Keratinocyte (primary cell): ENCODE measurements around the gene ZNF723. TPM values are rescaled to one million over a fixed set of nuclear protein-coding genes. Genes with fewer than 3 reads are reported as not detected.

Experiments used
- DNase-seq: peaks from one replicate; pipeline ENCODE4 v3.0.0-alpha.2; 2011; ENCODE audit warnings: low read depth, missing footprints, low spot score
- FAIRE-seq: peaks from 2 replicates; lab custom pipeline; 2011; peaks lifted over from hg19 to GRCh38; lab: Jason Lieb, UNC
- H2AFZ ChIP-seq: 2 replicates; pipeline ENCODE4 v1.6.0; 2012; ENCODE audit warnings: low read length, control low read depth, inconsistent platforms; ENCODE audit not compliant: control insufficient read depth
- H3K27ac ChIP-seq: 2 replicates; pipeline ENCODE4 v1.5.1; 2011; ENCODE audit warnings: low read length; ENCODE audit not compliant: control insufficient read depth, insufficient read depth
- H3K27me3 ChIP-seq: 3 replicates; pipeline ENCODE4 v1.6.0; 2011; ENCODE audit warnings: low read length; ENCODE audit not compliant: control insufficient read depth, insufficient read depth; ENCODE audit errors: extremely low read depth
- H3K36me3 ChIP-seq, 2 experiments: 2 replicates in 1 of 2; 3 replicates in 1 of 2; pipeline ENCODE4 v1.5.1; 2011; ENCODE audit warnings: low read length in 2 of 2, mild to moderate bottlenecking in 1 of 2; ENCODE audit not compliant: control insufficient read depth in 2 of 2, insufficient read depth in 2 of 2; ENCODE audit errors: extremely low read depth in 1 of 2
- H3K4me1 ChIP-seq: 3 replicates; pipeline ENCODE4 v1.5.1; 2011; ENCODE audit warnings: low read length; ENCODE audit not compliant: control insufficient read depth, insufficient read depth; ENCODE audit errors: extremely low read depth
- H3K4me2 ChIP-seq: 3 replicates; pipeline ENCODE4 v1.6.0; 2011; ENCODE audit warnings: low read depth, low read length; ENCODE audit not compliant: control insufficient read depth, insufficient read depth; ENCODE audit errors: extremely low read depth
- H3K4me3 ChIP-seq, 3 experiments: fragments of 200-600 bp in 1 of 3; sonication (generic) in 1 of 3; 2 replicates in 2 of 3; 3 replicates in 1 of 3; pipeline ENCODE4 v1.5.1; 2011 to 2016; ENCODE audit warnings: low read length in 3 of 3, mild to moderate bottlenecking in 3 of 3, control low read depth in 2 of 3, inconsistent platforms in 1 of 3, low read depth in 1 of 3, mixed read lengths in 1 of 3, mixed run types in 1 of 3, moderate library complexity in 1 of 3; ENCODE audit not compliant: control insufficient read depth in 2 of 3, insufficient read depth in 2 of 3; ENCODE audit errors: extremely low read depth in 1 of 3
- H3K79me2 ChIP-seq: 2 replicates; pipeline ENCODE4 v1.6.0; 2012; ENCODE audit warnings: low read length; ENCODE audit not compliant: control insufficient read depth, insufficient read depth
- H3K9ac ChIP-seq: 3 replicates; pipeline ENCODE4 v1.6.0; 2011; ENCODE audit warnings: low read length; ENCODE audit not compliant: control insufficient read depth, insufficient read depth; ENCODE audit errors: extremely low read depth
- H3K9me1 ChIP-seq: 3 replicates; pipeline ENCODE4 v1.6.0; 2011; ENCODE audit warnings: low read length; ENCODE audit not compliant: control insufficient read depth, insufficient read depth; ENCODE audit errors: extremely low read depth
- H3K9me3 ChIP-seq: 2 replicates; pipeline ENCODE4 v1.5.1; 2012; ENCODE audit warnings: low read depth, low read length; ENCODE audit not compliant: control insufficient read depth
- H4K20me1 ChIP-seq: 3 replicates; pipeline ENCODE4 v1.6.0; 2011; ENCODE audit warnings: low read length; ENCODE audit not compliant: control insufficient read depth, insufficient read depth; ENCODE audit errors: extremely low read depth
- EZH2 ChIP-seq: IDR thresholded peaks from one replicate; pipeline ENCODE4 v1.6.1; 2012; ENCODE audit warnings: inconsistent platforms, mild to moderate bottlenecking, low read length, moderate library complexity
- dilution Hi-C: fragments of 300-500 bp; cut with MboI; formaldehyde crosslinking; loops from one replicate; pipeline ENCODE4 v1.7.0; 2020; ENCODE audit warnings: low sequenced_read_pairs; ENCODE audit not compliant: extremely low pct_ligation_motif_present
- polyA plus RNA-seq, 5 experiments: library from polyadenylated mRNA; depleted of rRNA in 3 of 5; stranded (reverse) in 3 of 5; stranded (forward) in 1 of 5; unstranded in 1 of 5; fragments of >200 nt; gene quantifications; 1 replicate in 1 of 5; 2 replicates in 3 of 5; 3 replicates in 1 of 5; pipeline versions ENCODE4 v1.2.1 to v1.2.3, GENCODE V29; 2011 to 2012; ENCODE audit warnings: missing spikeins in 2 of 5, low read depth in 1 of 5, low replicate concordance in 1 of 5
- TF ChIP-seq, protein P1 (sequence below), 3 experiments: IDR thresholded peaks in 1 of 3; conservative IDR thresholded peaks in 1 of 3; optimal IDR thresholded peaks in 1 of 3; 2 replicates in 2 of 3; 3 replicates in 1 of 3; pipeline versions ENCODE3 to v1.5.1; 2011; ENCODE audit warnings: low read length in 3 of 3, mild to moderate bottlenecking in 3 of 3, moderate library complexity in 2 of 3, control low read depth in 1 of 3, inconsistent platforms in 1 of 3; ENCODE audit not compliant: insufficient read depth in 2 of 3; ENCODE audit errors: extremely low read depth in 1 of 3

Gene ZNF723
- polyA plus RNA-seq, 1 donor (not counting 4 experiments of a cell fraction or from before 2014, with no cell fraction given): not detected

DNA sequence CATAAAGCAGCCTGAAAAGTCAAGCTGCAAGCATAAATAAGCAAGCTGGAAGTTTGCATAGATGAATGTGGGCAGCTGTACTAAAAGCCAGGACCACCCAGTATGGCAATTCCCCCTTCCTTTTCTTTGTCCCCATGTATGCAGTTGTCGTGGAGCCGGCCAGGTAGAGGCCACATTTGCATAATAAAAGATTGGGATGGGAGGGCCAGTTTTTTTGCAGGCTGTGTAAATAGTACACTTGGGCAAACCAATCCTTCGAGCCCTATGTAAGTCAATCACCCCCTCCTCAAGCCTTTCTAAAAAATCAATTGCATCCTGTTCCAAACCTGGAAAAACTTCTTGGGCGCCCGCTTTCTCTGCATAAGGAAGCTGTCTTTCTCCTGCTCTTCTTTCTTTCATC, 35.1 kb upstream of the ZNF723 start:
- Histone ChIP-seq H4K20me1 (no peaks in the 10 kb centered on the region), H3K9ac (no peak overlapping the region), H3K79me2 (no peaks in the 10 kb centered on the region), H3K36me3 (no peaks in the 10 kb centered on the region), H3K27ac (no peak overlapping the region), H3K9me1 (no peaks in the 10 kb centered on the region), H3K4me3 (no peak overlapping the region), H2AFZ (no peak overlapping the region), H3K4me2 (no peak overlapping the region), H3K9me3 (peaks cover 3% of the 10 kb centered on the region), H3K4me1 (no peaks in the 10 kb centered on the region), H3K27me3 (no peaks in the 10 kb centered on the region)
- no peak for TF ChIP-seq EZH2
- TF ChIP-seq, protein P1, sequence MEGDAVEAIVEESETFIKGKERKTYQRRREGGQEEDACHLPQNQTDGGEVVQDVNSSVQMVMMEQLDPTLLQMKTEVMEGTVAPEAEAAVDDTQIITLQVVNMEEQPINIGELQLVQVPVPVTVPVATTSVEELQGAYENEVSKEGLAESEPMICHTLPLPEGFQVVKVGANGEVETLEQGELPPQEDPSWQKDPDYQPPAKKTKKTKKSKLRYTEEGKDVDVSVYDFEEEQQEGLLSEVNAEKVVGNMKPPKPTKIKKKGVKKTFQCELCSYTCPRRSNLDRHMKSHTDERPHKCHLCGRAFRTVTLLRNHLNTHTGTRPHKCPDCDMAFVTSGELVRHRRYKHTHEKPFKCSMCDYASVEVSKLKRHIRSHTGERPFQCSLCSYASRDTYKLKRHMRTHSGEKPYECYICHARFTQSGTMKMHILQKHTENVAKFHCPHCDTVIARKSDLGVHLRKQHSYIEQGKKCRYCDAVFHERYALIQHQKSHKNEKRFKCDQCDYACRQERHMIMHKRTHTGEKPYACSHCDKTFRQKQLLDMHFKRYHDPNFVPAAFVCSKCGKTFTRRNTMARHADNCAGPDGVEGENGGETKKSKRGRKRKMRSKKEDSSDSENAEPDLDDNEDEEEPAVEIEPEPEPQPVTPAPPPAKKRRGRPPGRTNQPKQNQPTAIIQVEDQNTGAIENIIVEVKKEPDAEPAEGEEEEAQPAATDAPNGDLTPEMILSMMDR (optimal IDR thresholded peaks at IDR 0.05 in 1 of 3, IDR thresholded peaks at IDR 0.05 in 1 of 3, conservative IDR thresholded peaks at IDR 0.05 in 1 of 3; ENCODE audit: extremely low read depth in 1 of 3, insufficient read depth in 2 of 3, low read length in 3 of 3): no peak
- FAIRE-seq (no peak), DNase-seq (no peak)
- dilution Hi-C loops: no loop called here

DNA sequence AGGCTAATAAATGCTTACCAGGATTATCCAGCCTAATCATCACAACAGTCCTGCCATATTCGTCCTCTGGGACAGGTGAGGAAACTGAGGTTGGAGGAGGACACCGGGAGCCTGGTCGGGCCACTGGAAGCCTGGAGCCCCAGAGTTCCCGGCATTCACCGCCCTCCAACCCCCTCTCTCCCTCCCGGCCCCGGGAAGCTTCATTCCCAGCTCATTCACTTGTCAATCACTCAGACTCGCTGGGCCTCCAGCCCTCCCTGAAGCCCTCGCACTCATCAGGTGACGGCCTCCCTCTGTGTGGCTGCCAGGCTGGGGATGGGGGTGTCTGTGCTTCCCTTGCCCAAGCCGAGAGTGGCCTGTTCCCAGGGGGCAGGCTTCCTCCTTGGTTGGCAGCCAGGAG, 25.7 kb upstream of the ZNF723 start:
- Histone ChIP-seq H3K79me2 (no peaks in the 10 kb centered on the region), H3K27ac (no peak overlapping the region), H3K9ac (no peak overlapping the region), H3K4me2 (no peak overlapping the region), H4K20me1 (no peaks in the 10 kb centered on the region), H3K9me1 (no peaks in the 10 kb centered on the region), H2AFZ (no peak overlapping the region), H3K36me3 (no peaks in the 10 kb centered on the region), H3K4me3 (no peak overlapping the region), H3K27me3 (no peaks in the 10 kb centered on the region), H3K9me3 (peaks cover 9% of the 10 kb centered on the region), H3K4me1 (no peaks in the 10 kb centered on the region)
- DNase-seq: no peak
- FAIRE-seq: no peak
- TF ChIP-seq, protein P1 (optimal IDR thresholded peaks at IDR 0.05 in 1 of 3, IDR thresholded peaks at IDR 0.05 in 1 of 3, conservative IDR thresholded peaks at IDR 0.05 in 1 of 3; ENCODE audit: extremely low read depth in 1 of 3, insufficient read depth in 2 of 3, low read length in 3 of 3): no peak
- TF ChIP-seq EZH2: no peak
- dilution Hi-C loops: no loop called here
